GM12872 (cell line): ENCODE data around the gene DLGAP5.

Source experiments
- CTCF ChIP-seq: IDR thresholded peaks from 3 replicates; pipeline ENCODE4 v1.5.1; 2011; ENCODE audit warnings: low read depth, mild to moderate bottlenecking, low read length, moderate library complexity; ENCODE audit not compliant: insufficient read depth

Gene DLGAP5

GRCh38 chr14:55116246-55117030 lies 74.9 kb downstream of the DLGAP5 start:
- TF ChIP-seq CTCF = no peak

GRCh38 chr14:55115861-55116245 lies 75.5 kb downstream of the DLGAP5 start:
- TF ChIP-seq CTCF = no peak

- no peak for TF ChIP-seq CTCF
Measured at GRCh38 chr14:55115460-55115859, 75.9 kb downstream of the DLGAP5 start.

GRCh38 chr14:55114720-55115119 lies 76.7 kb downstream of the DLGAP5 start:
- no peak for TF ChIP-seq CTCF

GRCh38 chr14:55111122-55111708 lies 80.2 kb downstream of the DLGAP5 start:
- TF ChIP-seq CTCF = no peak

- TF ChIP-seq CTCF = no peak
Measured at GRCh38 chr14:55109836-55110235, 81.5 kb downstream of the DLGAP5 start.

- TF ChIP-seq CTCF = no peak
Measured at GRCh38 chr14:55107766-55108554, 83.4 kb downstream of the DLGAP5 start.
